22Rv1 (cell line): ENCODE data around the gene PLCE1.

Experiments used
- H3K27ac ChIP-seq: fragments of 450-650 bp; 2 replicates; pipeline ENCODE4 v1.5.1; 2017
- CTCF ChIP-seq: fragments of 450-650 bp; IDR thresholded peaks from 2 replicates; pipeline ENCODE4 v1.5.1; 2017; ENCODE audit warnings: mild to moderate bottlenecking
- ZFX ChIP-seq: fragments of 450-650 bp; IDR thresholded peaks from 2 replicates; pipeline ENCODE4 v1.6.1; 2017; ENCODE audit warnings: antibody characterized with exemption, borderline replicate concordance

PLCE1 gene

DNA sequence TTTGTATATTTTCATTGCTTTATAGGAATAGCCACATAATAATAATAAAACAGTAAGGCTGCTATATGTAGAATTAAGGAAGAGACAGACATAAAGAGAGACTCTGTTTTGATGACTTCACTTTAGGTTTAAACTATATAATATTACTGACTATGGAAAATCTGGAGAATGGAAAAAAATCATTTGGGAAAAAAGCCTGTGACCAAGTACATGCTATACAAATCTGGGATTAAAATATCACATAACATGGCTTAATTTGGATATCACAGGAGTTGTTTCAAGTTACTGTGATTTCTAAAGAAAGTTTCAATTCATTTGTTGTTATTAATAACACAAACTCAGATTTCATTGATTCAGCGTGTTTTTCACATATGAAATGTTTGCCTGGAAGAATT lies 7.7 kb downstream of the PLCE1 start:
- no peak for TF ChIP-seq ZFX
- no peak for TF ChIP-seq CTCF
- H3K27ac ChIP-seq: no peak overlapping the region

- TF ChIP-seq ZFX (no peak), CTCF (no peak)
- H3K27ac ChIP-seq: no peak overlapping the region
These were observed 8.4 kb downstream of the PLCE1 start for GRCh38 chr10:94002156-94002555.

- TF ChIP-seq CTCF (no peak), ZFX (no peak)
- no peak overlapping the region for H3K27ac ChIP-seq
These were observed 9.8 kb downstream of the PLCE1 start for GRCh38 chr10:94003488-94003887.

GRCh38 chr10:94005050-94005449 lies 11.3 kb downstream of the PLCE1 start:
- no peak for TF ChIP-seq CTCF
- TF ChIP-seq ZFX: no peak
- H3K27ac ChIP-seq: no peak overlapping the region

DNA sequence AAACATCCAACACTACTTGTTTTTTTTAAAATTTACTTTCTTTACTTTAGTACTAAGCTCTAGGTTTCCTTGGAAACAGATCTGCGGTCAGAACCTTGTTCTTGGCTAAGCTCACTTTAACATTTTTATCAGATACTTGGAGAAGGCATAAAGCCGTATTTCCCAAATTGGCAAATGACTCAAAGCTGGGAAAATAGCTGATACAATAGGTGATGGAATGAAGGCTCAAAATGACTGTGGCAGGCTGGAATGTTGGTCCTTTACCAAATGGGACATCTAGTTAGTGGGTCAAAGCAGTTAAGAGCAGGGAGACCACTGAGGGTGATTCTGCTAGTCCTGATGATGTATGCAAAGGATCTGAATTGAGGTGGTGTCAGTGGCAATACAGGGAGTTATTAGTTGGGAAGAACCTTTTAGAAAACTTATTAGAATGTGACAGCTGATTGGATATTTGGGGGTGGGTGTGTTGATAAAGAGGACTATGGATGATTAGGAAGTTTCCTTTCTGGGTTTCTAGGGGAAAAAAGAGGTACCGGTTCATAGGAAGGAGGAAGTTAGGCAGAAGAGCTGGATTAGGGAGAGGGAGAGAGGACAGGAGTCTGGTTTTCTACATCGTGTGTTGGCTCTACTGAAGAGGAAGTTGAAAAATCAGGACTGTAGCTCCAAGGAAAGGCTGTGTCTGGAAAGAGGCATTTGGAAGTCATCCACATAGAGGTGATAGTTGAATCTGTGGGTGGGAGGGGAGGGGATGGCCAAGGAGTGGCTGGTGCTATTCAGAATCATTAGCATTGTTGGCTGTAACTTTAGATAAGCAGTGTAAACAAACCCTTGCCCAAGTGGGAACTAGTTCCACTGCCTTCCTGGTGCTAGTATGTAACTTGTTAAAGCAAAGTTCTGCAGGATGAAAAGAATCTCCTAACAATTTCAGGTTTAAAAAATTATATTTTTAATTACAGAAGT lies 13.1 kb downstream of the PLCE1 start:
- H3K27ac ChIP-seq: no peak overlapping the region
- no peak for TF ChIP-seq CTCF
- TF ChIP-seq ZFX: no peak

- no peak overlapping the region for H3K27ac ChIP-seq
- TF ChIP-seq ZFX (no peak), CTCF (no peak)
These were observed 14.8 kb downstream of the PLCE1 start for GRCh38 chr10:94008526-94008925.

GRCh38 chr10:94010116-94010515 lies 16.4 kb downstream of the PLCE1 start:
- H3K27ac ChIP-seq: no peak overlapping the region

More at GRCh38 chr10:94010116-94010515, 16.4 kb downstream of the PLCE1 start:
- TF ChIP-seq ZFX (no peak), CTCF (no peak)
